Activated CD4-positive, alpha-beta T cell treated with anti-CD3 and anti-CD28 coated beads, Interleukin-10, Interleukin-2, amounts not matched to agents 100 ng/mL and 50 ng/mL, durations not matched to agents 16 hours and 8 hours (primary cell): ENCODE data around the gene ADSS2.
"Not testable (repeated sequence)": the region's sequence is repeated elsewhere in the genome, so short reads cannot be mapped to it uniquely, and the experiment has no call there.

Experiments
- DNase-seq: peaks from one replicate; pipeline ENCODE4 v3.0.0-alpha.2; 2020

The ADSS2 gene

DNA sequence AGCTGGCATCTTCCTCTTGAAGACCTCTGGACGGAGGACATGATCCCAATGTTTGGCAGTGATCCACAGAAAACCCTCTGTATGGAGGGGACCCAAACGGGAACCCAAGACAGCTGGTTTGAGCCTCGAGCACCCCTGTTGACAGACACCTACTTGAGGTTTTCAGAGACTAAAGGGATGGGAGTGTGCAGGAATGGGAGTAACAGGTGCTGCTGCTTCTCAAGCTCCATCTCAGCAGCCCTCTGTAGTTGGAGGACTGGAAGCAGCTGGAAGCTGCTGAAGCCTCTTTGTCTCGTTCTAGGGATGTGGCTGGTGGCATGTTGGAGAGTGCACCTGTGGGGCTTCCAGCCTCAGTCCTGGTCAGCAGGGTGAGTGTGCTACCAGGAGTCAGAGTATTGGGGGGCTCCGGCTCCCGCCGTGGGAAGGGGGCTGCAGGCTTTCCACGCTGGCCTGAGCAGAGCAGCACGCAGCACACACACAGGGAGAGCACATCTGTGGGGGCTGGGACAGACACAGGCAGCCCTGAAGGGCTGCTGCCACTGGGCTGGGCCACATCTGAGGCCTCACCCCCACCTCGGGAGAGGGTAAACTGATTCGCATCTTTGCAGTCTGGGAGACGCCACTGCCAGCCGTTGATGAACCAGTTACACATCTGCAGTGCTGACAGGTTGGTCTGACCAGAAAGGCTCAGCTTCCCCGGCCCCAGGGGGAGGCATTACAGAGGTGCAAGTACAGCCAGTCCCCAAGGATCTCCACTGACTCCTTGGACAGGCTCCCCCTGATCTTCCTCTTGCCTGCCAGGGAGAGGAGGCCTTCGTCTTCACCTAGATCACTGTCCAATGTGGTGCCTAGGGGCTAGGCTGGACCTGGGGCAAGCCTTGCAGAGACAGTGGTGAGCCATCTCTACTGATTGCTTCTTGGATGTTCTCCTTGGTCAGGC lies 56.6 kb downstream of the ADSS2 start:
- DNase-seq, result no peak

DNA sequence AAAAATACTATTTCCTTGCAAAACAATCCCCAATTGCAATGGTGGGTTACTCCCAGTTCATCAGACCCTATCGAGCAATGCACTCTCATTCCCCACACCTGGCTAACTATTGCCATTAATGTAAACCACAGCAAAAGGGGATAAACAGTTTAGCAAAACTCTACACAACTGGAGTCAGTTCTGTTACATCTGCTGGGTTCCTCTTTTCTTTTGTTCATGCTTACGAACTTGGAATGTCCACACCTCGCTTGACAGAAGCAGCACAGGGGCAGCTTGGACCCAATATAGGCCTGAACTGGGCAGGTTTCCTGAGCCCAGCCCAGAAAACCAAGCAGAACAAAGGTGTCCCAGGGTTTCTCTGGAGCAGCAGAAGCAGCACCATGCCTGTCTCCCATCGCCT lies 57.4 kb downstream of the ADSS2 start:
- DNase-seq, result no peak

DNA sequence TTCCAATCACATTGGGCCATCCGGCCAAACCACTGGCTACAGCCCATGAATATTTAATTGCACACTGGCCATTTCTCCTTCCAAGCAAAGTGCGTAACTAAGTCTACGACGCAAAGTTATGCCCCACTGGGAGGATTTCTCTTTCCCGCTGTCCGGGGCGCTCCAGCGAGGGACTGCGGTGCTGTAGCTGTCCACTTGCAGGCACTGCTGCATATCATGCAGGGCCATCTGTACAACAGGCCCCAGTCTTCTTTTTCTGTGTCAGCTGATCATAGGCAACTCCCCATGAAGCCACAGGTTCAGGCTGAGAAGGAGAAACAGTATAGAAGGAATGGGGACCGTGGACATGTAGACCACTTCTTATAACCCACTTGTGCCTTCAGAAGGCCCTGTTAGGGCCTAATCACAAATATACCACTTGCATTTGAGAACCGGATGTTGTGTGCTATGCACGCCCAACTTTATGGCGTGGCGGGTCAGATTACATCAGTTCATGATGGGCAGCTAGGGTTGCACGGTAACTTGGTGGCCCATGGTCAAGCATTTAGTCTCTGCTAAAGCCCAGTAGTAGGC lies 58.0 kb downstream of the ADSS2 start:
- DNase-seq, result no peak

DNA sequence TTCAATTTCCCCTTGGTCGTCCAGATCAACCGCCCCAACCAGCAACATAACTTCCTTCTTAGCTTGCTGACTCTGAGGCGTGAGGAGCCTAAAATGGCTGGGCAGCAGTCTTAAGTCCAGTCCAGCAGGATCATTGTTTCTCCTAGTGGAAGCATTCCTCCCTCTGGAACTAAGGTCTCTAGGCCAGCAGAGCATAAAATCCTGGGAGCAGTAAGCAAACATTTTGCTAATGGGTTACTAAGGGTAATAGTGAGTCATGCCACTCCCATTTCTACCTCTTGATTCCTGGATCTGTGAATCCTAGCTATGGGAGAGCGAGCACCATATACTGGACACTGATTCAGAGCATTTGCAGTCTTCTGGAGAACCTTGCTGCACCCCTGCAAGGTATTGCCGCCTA lies 59.9 kb downstream of the ADSS2 start:
- no peak for DNase-seq

DNA sequence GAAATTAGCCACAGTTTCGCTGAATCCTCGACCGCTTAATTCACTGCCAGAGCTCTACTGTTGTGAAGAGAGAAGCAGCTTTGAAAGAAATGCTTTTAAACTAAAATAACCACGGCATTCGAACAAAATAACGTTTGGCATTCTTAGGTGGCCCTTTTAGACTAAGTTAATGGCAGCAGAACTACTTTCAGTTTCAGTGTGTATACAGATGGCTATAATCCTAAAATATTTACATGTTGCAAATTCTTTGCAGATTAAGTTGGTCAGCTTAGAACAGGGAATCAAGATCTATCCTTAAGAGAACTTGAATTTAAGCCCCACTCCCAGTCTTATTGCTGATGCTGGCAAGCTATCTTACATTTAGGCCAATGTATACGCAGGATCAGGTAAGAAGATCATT lies 62.7 kb downstream of the ADSS2 start:
- no peak for DNase-seq

DNA sequence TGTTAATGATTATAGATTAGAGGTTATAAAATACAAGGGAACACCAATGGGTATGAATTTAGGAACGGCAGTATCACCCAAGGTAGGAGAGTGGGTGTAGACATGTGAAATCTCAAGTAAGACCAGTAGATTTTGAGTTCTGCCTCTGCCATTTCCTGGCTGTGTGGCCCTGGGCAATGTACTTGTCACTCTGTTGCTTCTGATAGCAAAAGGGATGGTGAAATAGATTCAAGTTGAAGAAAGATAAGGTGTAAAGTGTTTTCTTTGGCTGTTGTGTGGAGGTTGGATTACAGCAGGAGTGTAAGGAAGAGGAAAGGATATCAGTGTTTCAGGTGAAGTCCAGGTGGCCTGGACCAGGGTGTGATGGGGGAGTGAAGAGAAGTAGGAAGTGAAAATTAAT lies 64.3 kb downstream of the ADSS2 start:
- DNase-seq, result no peak

- no peak for DNase-seq
Measured at GRCh38 chr1:244386595-244386994, 65.1 kb downstream of the ADSS2 start.

DNA sequence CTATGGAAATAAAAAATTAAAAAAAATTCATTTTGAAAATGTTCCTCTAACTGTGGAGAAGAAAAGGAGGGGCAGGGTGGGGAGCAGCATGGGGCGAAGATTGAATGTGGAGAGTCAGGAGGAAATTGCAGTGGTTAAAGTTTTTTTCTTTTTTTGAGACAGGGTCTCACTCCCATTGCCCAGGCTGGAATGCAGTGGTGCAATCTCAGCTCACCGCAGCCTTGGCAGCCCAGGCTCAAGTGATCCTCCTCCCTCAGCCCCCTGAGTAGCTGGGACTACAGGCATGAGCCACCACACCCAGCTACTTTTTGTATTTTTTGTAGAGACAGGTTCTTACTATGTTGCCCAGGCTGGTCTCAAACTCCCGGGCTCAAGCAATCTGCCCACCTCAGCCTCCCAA lies 67.6 kb downstream of the ADSS2 start:
- DNase-seq, result no peak

- DNase-seq, result no peak
Measured at GRCh38 chr1:244383278-244383884, 68.3 kb downstream of the ADSS2 start.

DNA sequence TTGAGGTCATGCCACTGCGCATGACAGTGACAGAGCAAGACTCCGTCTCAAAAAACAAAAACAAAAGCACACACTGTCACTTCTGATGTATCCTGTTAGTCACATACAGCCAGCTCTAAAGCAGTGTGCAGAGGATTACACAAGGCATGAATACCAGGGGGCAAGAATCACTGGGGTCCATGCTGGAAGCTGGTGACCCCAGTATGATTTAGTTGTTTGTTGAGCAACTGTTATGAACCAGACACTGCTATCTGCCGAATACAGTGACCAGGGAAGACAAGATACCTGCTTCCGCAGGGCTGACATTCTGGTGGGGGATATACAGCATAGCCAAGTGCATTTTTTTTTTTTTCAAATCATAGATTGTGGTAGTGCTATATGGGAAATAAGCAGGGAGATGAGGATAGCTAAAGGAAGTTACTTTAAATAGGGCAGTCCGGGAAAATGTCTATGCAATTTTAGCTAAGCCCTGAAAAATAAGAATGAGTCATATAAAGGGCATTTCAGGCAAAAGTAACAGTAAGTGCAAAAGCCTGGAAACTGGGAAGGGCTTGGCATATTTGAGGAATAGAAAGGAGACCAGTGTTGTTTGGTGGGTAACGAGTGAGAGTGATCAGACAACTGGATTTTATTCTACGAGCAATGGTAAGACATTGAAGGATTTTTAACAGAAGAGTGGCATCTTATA lies 69.7 kb downstream of the ADSS2 start:
- DNase-seq, result no peak

DNA sequence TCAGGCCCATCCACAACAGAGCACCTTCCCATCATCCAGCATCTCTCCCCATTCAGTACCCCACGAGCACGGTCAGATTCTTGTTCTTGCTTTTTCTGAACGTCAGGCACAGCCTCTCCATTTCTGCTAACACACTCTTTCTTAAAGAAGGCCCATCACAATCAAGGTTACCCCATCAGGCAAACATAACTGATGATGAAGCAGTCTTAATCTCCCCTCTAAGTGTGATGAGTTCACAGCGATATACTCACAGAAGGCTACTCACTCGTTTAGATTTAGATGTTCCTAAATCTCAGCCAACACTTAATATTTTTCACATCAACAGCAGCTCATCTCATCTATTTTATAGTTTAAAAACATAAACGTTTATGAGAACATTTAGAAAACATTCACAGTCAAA lies 75.6 kb downstream of the ADSS2 start:
- DNase-seq, result no peak

DNA sequence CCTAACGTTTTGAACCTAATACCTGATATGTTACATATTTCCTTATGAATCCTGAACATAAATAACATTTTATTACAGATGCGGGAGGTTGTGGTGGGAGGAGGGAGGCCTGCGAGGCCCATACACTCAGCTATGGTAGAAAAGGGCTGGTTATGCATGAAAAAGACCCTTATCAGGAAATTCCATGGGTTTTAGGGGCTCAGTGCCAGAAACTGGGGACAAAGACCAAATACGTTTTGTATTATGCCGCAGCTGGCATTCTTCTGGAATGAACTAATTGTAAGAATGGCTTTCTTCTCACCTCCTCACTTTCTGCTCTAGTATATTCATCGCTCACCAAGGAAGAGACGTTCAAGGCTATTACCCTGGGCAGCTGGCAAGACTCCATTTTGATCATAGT lies 76.7 kb downstream of the ADSS2 start:
- no peak for DNase-seq

- DNase-seq, result not testable (repeated sequence)
Measured at GRCh38 chr1:244374484-244374883, 77.2 kb downstream of the ADSS2 start.

DNA sequence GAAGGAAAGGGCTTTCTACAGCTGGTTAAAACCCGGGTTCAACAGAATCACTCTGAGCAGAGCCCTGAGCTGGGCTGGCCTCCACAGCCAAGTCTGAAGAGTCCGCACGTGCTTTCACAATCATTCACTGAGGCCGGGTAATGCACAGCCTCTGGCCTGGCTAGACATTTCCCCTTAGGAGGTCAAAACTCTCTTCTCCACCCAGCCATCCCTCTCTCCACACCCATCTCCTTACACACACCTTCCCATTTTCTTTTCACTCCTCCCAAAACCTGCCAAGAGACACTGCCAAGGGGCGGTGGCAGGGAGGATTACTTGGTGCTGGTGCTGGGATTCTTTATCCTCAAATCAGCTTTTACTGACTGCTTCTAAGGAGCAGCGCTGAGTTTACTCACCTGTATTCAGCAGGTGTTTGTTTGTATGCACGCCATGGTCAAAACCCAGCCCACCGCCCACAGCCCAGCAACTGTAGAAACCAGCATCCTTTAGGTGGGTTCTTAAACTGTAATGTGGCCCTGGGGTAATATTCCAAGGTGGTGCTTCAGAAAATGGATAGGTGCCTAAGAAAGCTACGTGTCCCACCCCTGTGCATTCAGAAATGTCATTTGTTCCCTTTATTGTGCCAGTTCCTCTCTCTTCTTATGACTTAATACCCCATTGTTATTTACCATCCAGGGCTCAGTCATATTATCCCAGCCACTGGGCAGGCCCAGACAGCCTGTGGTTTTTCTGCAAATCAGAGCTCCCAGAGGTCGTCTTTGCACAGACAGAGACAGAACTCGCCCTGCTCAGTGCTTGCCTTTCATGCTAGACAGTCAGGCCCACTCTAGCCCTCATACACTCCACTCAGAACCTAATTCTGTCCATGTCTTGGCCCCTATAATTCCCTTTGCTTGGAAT lies 80.2 kb downstream of the ADSS2 start:
- peak; percentile 21 for DNase-seq

DNA sequence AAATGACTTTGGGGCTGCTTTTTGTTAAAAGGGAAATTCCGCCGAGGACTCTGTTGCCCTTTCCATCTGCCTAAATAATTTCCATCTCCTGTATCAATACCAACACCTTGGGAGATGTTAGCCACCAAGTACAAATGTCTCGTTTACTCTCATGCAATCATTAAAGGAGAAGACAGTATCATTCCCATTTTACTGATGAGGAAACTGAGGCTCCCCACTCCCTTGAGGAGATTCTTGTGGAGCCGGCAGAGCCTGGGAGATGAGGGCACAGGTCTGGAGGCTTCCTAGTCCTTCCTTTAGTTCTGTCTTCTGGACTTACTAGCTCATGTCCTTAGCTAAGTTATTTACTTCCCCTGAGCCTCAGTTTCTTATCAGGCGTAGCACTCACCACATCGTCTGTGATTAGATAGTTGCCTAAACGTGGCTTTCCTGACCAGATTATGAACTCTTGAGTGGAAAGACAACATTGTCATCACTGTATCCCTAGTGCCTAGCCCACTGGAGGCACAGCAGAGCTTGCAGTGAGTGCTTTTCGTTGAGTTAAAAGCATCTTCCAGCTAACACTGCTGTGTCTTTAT lies 81.6 kb downstream of the ADSS2 start:
- no peak for DNase-seq

- no peak for DNase-seq
Measured at GRCh38 chr1:244369256-244370057, 82.3 kb downstream of the ADSS2 start.

DNA sequence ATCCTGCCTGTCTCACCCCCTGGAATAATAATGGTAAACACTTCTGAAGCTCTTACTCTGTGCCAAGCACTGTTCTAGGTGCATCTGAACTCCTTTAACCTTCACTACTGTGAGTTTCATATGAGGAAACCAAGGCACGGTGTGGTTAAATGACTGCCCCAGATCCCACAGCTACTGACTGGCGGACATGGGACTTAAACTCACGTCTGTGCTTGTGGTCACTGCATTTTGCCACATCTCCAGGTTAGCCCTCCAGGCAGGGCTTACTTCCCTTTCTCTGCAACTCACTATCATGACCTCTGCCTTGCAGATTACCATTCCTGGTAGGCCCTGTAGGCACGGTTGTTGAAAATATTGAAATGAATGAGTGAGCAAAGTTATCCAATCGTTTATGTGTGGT lies 83.4 kb downstream of the ADSS2 start:
- no peak for DNase-seq

- DNase-seq, result no peak
Measured at GRCh38 chr1:244367399-244368114, 84.2 kb downstream of the ADSS2 start.

- DNase-seq, result no peak
Measured at GRCh38 chr1:244365809-244366208, 85.9 kb downstream of the ADSS2 start.

DNA sequence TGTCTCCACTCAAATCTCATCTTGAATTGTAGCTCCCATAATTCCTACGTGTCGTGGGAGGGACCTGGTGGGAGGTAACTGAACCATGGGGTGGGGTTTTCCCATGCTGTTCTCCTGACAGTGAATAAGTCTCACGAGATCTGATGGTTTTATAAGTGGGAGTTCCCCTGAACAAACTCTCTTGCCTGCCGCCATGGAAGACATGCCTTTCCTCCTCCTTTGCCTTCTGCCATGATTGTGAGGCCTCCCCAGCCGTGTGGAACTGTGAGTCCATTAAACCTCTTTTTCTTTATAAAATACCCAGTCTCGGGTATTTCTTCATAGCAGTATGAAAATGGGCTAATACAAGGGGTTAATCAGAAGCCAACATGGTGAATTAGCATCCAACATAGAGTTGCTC lies 86.4 kb downstream of the ADSS2 start:
- not testable (repeated sequence) for DNase-seq

- DNase-seq, result no peak
Measured at GRCh38 chr1:244362476-244362875, 89.2 kb downstream of the ADSS2 start.
